Caco-2 (cell line): ENCODE measurements around the gene DDX42. TPM values are rescaled to one million over a fixed set of nuclear protein-coding genes. Genes with fewer than 3 reads are reported as not detected.

Experiments
- BruUV-seq: library from RNA; stranded (reverse); fragments of 400-500 nt; replicated peaks from 2 replicates; lab custom pipeline; 2021; lab: Mats Ljungman, UMichigan
- CTCF ChIA-PET: fragments of 300-600 bp; sonication (Branson Sonifier 250); formaldehyde crosslinking; loops from one replicate; lab custom pipeline; 2022; ENCODE audit warnings: antibody characterized with exemption; lab: Charles Lee
- POLR2A ChIA-PET: fragments of 300-600 bp; sonication (Branson Sonifier 250); formaldehyde crosslinking; loops from one replicate; lab custom pipeline; 2022; ENCODE audit warnings: antibody characterized with exemption; lab: Charles Lee
- DNase-seq, 2 experiments: peaks; one replicate each; pipeline versions ENCODE4 v3.0.0 to v3.0.0-alpha.2; 2020 to 2022
- H3K27me3 ChIP-seq: replicated peaks from 2 replicates; pipeline ENCODE4 v1.6.0; 2011; ENCODE audit warnings: low read length; ENCODE audit not compliant: control insufficient read depth, insufficient read depth
- H3K36me3 ChIP-seq: 2 replicates; pipeline ENCODE4 v1.5.1; 2011; ENCODE audit warnings: low read length; ENCODE audit not compliant: control insufficient read depth, insufficient read depth
- H3K4me1 ChIP-seq: fragments of 250-450 bp; sonication (Bioruptor Pico); 2 replicates; pipeline ENCODE4 v1.5.1; 2020; ENCODE audit warnings: mild to moderate bottlenecking
- H3K4me3 ChIP-seq: 2 replicates; pipeline ENCODE4 v1.5.1; 2011; ENCODE audit warnings: low read depth, mild to moderate bottlenecking, control low read depth, low read length
- H3K9me3 ChIP-seq: fragments of 250-450 bp; sonication (Bioruptor Pico); 2 replicates; pipeline ENCODE4 v1.5.1; 2020; ENCODE audit warnings: mild to moderate bottlenecking, moderate library complexity
- H3K27ac Mint-ChIP-seq: one replicate; pipeline ENCODE4 v1.8.0; 2022; ENCODE audit warnings: mixed read lengths; ENCODE audit not compliant: unreplicated experiment
- H3K27me3 Mint-ChIP-seq: one replicate; pipeline ENCODE4 v1.8.0; 2022; ENCODE audit warnings: mixed read lengths; ENCODE audit not compliant: insufficient read depth, unreplicated experiment
- H3K36me3 Mint-ChIP-seq: one replicate; pipeline ENCODE4 v1.8.0; 2022; ENCODE audit warnings: mild to moderate bottlenecking, mixed read lengths; ENCODE audit not compliant: insufficient read depth, unreplicated experiment
- H3K4me1 Mint-ChIP-seq: one replicate; pipeline ENCODE4 v1.8.0; 2022; ENCODE audit warnings: low read depth, mixed read lengths; ENCODE audit not compliant: unreplicated experiment
- H3K4me3 Mint-ChIP-seq: one replicate; pipeline ENCODE4 v1.8.0; 2022; ENCODE audit warnings: mild to moderate bottlenecking, moderate library complexity, mixed read lengths; ENCODE audit not compliant: unreplicated experiment
- H3K9me3 Mint-ChIP-seq: one replicate; pipeline ENCODE4 v1.8.0; 2022; ENCODE audit warnings: mixed read lengths; ENCODE audit not compliant: unreplicated experiment
- intact Hi-C: fragments of 100-400 bp; cut with micrococcal nuclease; formaldehyde crosslinking; loops from one replicate; pipeline ENCODE4 v1.10.0; 2022; ENCODE audit not compliant: unreplicated experiment
- total RNA-seq: library from RNA; stranded (reverse); gene quantifications from 2 replicates; pipeline ENCODE4 v1.2.3, GENCODE V29; 2022
- TF ChIP-seq, protein P1 (sequence below), 2 experiments: fragments of 200-600 bp in 1 of 2; IDR thresholded peaks; 1 replicate in 1 of 2; 2 replicates in 1 of 2; pipeline versions ENCODE4 v1.5.1 to v1.8.0; 2011 to 2022; ENCODE audit warnings: antibody characterized with exemption in 1 of 2, control low read depth in 1 of 2, inconsistent platforms in 1 of 2, low read depth in 1 of 2, low read length in 1 of 2, mild to moderate bottlenecking in 1 of 2, moderate library complexity in 1 of 2; ENCODE audit not compliant: insufficient read depth in 1 of 2, severe bottlenecking in 1 of 2, unreplicated experiment in 1 of 2

DDX42 gene
- total RNA-seq, 1 experiment from 2014 or later: 183 TPM

DNA sequence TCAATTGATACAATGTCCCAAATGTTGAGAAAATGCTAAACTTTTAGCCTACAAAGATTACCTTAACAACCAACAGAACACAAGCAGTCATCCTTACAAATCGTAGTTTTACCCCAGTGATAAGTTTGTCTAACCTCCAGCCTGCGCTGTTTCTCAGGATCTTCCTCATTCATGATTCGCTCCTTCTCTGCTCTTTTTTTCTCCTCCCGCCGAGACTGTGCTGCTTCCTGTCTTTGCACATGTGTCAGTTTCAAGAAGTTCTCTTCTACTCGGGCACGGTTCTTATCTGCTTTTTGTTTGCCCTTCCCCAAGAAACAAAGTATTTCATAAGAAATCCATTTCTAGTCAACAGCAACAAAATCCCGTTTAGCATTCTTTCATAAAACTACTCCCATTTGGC is 22.2 kb upstream of the DDX42 start:
- H3K36me3 Mint-ChIP-seq: peaks cover 85% of the 10 kb centered on the region
- CTCF ChIA-PET: interaction anchor here (0.6 kb wide), 1 partner anchor 163 kb away, joined by 3 read pairs; no protein-coding TSS in a partner anchor
- H3K9me3 Mint-ChIP-seq: no peaks in the 10 kb centered on the region
- TF ChIP-seq, protein P1, sequence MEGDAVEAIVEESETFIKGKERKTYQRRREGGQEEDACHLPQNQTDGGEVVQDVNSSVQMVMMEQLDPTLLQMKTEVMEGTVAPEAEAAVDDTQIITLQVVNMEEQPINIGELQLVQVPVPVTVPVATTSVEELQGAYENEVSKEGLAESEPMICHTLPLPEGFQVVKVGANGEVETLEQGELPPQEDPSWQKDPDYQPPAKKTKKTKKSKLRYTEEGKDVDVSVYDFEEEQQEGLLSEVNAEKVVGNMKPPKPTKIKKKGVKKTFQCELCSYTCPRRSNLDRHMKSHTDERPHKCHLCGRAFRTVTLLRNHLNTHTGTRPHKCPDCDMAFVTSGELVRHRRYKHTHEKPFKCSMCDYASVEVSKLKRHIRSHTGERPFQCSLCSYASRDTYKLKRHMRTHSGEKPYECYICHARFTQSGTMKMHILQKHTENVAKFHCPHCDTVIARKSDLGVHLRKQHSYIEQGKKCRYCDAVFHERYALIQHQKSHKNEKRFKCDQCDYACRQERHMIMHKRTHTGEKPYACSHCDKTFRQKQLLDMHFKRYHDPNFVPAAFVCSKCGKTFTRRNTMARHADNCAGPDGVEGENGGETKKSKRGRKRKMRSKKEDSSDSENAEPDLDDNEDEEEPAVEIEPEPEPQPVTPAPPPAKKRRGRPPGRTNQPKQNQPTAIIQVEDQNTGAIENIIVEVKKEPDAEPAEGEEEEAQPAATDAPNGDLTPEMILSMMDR (IDR thresholded peaks at IDR 0.05; ENCODE audit: insufficient read depth in 1 of 2, low read depth in 1 of 2, low read length in 1 of 2, severe bottlenecking in 1 of 2, unreplicated experiment in 1 of 2): no peak
- no peaks in the 10 kb centered on the region for H3K27me3 Mint-ChIP-seq
- no peak overlapping the region for H3K4me3 ChIP-seq
- peaks cover 6% of the 10 kb centered on the region for H3K36me3 ChIP-seq
- intact Hi-C loops: no loop called here
- no TSS peak for BruUV-seq
- no peak overlapping the region for H3K4me3 Mint-ChIP-seq
- no peak overlapping the region for H3K27ac Mint-ChIP-seq
- H3K4me1 ChIP-seq: no peaks in the 10 kb centered on the region
- no peaks in the 10 kb centered on the region for H3K9me3 ChIP-seq
- H3K27me3 ChIP-seq: no peaks in the 10 kb centered on the region
- POLR2A ChIA-PET: interaction anchor here (0.9 kb wide), 1 partner anchor 10 kb away, joined by 3 read pairs; no protein-coding TSS in a partner anchor
- H3K4me1 Mint-ChIP-seq: peaks cover 7% of the 10 kb centered on the region
- no peak for DNase-seq

DNA sequence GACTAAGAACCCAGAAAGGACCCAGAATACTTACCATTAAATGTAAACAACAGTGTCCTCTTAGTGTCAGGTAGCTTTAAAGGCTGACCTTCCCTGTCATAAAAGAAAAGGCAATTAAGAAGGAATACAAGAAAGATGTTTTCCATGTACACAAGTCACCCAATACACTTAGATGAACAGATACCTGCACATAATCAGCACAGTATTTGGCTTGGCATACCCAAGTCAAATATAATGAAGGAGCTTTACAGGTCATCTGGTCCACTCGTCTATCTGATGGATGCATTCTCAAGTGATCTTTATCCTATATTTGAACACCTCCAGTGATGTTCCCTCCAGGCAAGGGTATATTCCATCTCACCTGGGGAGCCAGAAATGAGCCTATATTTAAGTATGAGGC is 21.3 kb upstream of the DDX42 start:
- H3K4me3 ChIP-seq: no peak overlapping the region
- POLR2A ChIA-PET: no interaction called here
- no peak overlapping the region for H3K27ac Mint-ChIP-seq

DNA sequence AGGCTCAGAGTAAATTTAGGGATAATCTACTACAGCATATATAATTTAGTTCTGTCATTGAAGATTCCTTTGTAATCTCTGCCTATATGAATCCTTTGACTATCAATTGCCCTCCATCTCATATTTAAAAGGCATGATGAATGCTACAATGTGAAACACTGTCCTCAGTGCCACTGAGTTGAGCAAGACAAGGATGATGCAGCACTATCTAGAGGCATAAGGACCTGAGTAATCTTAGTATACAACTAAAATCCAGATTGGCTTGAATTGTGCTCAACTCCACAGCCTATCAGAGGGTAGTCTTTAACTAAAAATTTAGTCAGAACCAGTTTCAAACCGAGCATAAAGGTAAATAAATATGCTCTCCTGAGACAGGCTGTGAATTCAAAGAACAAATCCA is 20.8 kb upstream of the DDX42 start:
- Histone ChIP-seq H3K36me3 (peaks cover 9% of the 10 kb centered on the region), H3K4me3 (no peak overlapping the region), H3K27me3 (no peaks in the 10 kb centered on the region), H3K9me3 (no peaks in the 10 kb centered on the region), H3K4me1 (no peaks in the 10 kb centered on the region)
- DNase-seq: no peak
- H3K36me3 Mint-ChIP-seq: peaks cover 88% of the 10 kb centered on the region
- peaks cover 7% of the 10 kb centered on the region for H3K4me1 Mint-ChIP-seq
- BruUV-seq: no TSS peak
- intact Hi-C loops: no loop called here
- H3K27me3 Mint-ChIP-seq: no peaks in the 10 kb centered on the region
- no peak overlapping the region for H3K4me3 Mint-ChIP-seq
- TF ChIP-seq, protein P1 (IDR thresholded peaks at IDR 0.05; ENCODE audit: insufficient read depth in 1 of 2, low read depth in 1 of 2, low read length in 1 of 2, severe bottlenecking in 1 of 2, unreplicated experiment in 1 of 2): no peak
- ChIA-PET CTCF (no interaction called here), POLR2A (no interaction called here)
- H3K27ac Mint-ChIP-seq: no peak overlapping the region
- H3K9me3 Mint-ChIP-seq: no peaks in the 10 kb centered on the region

More for the DNA sequence above, 21.3 kb upstream of the DDX42 start:
- peaks cover 86% of the 10 kb centered on the region for H3K36me3 Mint-ChIP-seq
- Histone ChIP-seq H3K9me3 (no peaks in the 10 kb centered on the region), H3K36me3 (peaks cover 7% of the 10 kb centered on the region), H3K4me1 (no peaks in the 10 kb centered on the region), H3K27me3 (no peaks in the 10 kb centered on the region)
- no peaks in the 10 kb centered on the region for H3K27me3 Mint-ChIP-seq
- no peaks in the 10 kb centered on the region for H3K9me3 Mint-ChIP-seq
- intact Hi-C loops: no loop called here
- H3K4me3 Mint-ChIP-seq: no peak overlapping the region
- peaks cover 7% of the 10 kb centered on the region for H3K4me1 Mint-ChIP-seq
- DNase-seq: no peak
- TF ChIP-seq, protein P1 (IDR thresholded peaks at IDR 0.05; ENCODE audit: insufficient read depth in 1 of 2, low read depth in 1 of 2, low read length in 1 of 2, severe bottlenecking in 1 of 2, unreplicated experiment in 1 of 2): no peak
- BruUV-seq: no TSS peak
- CTCF ChIA-PET: no interaction called here
